Hippocampal formation (tissue), 2 donors: ENCODE data around the gene SMURF1.
"Not testable (repeated sequence)": the region's sequence is repeated elsewhere in the genome, so short reads cannot be mapped to it uniquely, and the experiment has no call there.

Experiments used
- DNase-seq, 2 donors: peaks; one replicate each; lab custom pipeline; 2025; lab: John Stamatoyannopoulos, UW

The SMURF1 gene

DNA sequence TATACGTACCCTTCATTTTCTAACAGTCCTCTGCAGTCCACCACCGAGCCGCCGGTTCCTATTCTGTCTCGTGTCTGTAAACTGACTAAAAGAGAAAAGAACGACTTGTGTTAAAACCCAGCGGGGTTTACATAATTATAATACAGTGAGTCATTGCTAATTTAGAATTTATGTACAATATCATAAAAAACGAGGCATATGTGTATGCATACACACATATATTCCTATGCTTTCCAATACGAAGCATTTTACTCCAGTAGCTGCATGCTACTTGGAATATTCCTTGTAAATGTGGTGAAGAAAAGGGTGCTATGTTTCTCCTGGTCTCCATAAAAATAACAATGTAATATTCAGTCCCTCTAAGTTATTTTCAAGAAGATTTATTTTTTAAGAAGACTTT, 89.1 kb downstream of the SMURF1 start:
- DNase-seq = no peak

DNA sequence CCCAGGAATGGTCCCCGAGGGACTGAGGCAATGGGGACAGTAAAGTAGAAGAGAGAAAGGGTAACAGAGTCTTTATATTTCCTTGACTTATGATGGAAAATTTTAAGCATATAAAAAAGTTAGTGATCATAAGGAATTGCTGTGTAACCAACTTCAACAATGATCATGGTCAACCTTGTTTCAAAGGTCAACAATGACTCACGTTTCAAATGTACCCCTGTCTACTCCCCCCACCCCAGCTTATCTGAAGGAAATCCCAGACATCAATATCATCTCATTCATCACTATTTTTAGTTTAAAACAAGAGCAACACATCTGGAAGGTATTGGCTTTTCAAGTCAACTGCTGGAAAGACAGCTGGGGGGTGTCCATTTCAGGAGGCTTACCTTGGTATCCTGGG, 92.9 kb downstream of the SMURF1 start:
- no peak for DNase-seq

DNA sequence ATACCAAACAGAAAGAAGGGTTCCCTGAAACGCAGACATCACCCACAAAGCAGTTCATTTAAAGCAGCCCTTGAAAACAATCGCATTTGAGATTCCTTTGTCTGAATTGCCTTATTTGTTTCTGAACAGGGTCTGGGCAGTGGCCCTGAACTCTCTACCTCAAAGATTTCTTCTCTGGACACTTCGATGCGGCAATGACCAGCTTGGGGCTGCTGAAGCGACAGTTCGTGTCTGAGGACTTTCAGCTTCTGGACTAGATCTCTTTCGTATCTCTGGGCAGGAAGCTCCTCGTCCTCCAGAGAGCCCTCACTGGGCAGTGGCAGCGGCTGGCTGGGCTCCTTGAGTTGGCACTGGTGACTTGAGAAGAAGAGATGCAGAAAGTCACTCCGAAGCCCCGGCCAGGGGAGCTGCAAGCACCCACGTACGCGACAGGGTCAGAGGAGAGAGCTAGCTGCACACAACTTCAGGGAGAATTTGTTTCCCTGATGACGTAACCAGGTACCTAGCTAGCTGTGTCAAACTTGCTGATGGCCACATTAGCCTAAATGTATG, 96.3 kb downstream of the SMURF1 start:
- DNase-seq = no peak

DNA sequence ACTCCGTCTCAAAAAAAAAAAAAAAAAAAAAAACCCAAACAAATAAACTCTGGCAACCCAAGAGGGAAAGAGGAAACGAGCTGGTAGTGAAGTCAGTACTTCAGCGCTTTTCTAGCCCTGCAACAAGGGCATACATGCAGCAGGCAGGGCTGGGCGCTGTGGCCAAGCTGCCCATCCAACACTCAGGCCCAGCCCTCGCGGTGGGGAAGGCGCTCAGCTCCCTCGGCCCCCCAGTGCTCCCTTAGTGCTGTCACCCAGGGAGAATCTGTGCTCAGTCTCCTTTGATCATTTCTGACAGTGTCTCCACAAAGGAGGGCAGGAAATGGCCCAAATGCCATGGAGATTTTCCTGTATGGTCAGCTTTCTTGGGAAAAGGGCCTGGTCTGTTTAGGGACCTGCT, 97.2 kb downstream of the SMURF1 start:
- no peak for DNase-seq

DNA sequence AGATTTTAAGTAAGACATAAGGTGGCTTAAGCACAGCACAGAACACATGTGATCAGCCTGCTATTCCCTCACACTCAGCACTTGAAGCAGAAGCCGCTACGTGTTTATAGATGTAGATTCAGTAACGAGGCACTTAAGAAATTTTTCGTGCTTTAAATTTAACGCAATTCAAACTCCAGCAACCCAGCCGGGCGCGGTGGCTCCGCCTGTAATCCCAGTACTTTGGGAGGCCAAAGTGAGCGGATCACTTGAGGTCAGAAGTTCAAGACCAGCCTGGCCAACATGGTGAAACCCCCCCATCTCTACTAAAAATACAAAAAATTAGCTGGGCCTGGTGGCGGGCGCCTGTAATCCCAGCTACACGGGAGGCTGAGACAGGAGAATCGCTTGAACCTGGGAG, 97.6 kb downstream of the SMURF1 start:
- DNase-seq = not testable (repeated sequence)

DNA sequence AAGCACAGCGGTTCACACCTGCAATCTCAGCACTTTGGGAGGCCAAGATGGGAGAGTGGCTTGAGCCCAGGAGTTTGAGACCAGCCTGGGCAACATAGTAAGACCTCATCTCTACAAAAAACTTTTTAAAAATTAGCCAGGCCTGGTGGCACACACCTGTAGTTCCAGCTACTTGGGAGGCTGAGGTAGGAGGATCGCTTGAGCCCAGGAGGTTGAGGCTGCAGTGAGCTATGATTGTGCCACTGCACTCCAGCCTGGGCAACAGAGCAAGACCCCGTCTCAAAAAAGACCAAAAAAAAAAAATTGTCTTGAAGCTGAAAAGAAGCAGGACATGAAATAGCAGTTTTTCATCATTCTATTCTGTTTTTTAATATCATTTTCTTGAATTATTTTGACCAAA, 99.0 kb downstream of the SMURF1 start:
- DNase-seq = not testable (repeated sequence)

DNA sequence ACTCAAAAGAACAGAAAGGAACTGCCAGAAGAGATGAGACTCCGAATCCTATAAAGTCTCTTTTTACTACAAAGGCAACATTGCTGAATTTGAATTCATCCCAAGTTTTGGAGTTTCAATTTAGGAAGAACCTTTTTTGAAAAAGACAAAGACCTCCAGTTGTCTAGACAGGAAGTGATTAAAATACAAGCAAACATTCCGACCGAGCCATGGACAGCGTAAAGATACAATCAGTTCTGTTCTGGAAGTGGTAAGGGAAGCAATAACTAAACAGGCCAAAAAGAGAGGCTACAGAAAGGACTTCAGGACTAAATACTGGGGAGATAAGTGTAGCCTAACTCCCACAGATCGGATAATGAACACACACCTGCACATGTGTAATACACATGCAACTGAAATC, 101.0 kb downstream of the SMURF1 start:
- no peak for DNase-seq

DNA sequence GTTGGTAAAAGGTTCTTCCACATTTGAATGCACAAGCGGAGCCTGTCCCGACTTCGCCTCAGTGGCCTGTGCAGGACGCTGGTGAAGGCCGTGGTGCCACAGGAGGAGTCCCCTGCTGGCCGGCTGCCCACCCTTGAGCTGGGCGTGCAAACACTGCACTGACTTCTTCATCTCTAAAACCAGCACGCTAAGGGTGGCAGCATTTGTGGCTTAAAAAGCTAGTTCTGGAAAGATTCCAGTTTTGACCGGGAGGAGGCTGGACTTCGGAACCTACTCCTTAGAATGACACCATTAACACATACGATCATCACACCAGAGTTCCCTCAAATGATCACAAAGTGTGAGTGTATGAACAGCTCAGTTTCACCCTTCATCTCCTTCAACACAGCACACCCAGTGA, 102.4 kb downstream of the SMURF1 start:
- no peak for DNase-seq

DNA sequence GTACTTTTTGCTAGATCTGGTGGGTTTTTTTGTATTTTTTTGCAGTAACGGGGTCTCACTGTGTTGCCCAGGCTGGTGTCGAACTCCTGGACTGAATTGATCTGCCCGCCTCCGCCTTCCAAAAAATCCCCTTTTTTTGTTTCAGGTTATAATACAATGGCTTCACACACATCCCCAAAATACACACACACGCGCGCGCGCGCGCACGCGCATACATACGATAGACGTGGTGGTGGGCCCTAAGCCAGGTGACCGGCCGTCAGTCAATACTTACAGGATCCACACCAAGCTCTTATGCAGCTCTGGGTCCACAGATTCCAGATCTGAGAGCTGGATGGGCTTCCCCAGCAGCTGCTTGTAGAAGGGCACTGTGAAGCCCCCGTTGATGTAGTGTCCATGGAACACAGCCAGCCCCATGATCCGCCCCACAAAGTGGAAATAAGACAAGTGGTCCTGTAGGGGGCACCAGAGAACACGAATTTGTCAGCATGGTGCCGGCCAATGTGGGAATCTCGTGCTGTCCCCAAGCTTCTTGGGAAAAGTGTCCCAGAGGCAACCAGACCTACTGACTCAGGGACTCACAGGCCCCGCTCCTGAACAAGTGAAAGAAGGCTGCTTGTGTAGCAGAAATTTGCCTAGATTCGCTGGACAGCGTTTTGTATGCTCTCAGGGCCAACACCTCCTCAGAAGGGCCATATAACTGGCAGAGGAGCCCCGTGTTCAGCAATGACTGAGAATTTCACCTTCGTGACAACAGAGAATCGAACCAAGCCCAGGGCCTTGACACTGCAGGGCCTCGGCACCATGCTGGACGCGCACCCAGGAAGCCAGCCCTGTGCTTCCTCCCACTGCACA, 103.6 kb downstream of the SMURF1 start:
- DNase-seq = peak; percentile 62 to 73

DNA sequence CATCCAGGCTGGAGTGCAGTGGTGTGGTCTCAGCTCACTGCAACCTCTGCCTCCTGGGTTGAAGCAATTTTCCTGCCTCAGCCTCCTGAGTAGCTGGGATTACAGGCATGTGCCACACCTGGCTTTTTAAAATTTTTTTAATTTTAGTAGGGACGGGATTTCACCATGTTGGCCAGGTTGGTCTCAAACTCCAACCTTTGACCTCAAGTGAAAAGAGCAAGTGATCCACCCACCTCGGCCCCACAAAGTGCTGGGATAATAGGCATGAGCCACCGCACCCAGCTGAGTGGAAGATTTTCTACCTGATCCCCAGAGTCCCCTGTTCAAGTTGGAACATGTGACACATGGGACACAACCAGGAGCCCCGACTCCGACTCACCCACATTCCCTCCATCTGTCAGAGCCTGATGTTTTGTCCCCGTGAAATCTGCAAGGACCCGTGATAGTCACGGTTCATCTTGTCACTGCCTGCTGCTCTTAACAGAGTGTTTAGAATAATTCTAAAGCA, 104.5 kb downstream of the SMURF1 start:
- no peak for DNase-seq

DNA sequence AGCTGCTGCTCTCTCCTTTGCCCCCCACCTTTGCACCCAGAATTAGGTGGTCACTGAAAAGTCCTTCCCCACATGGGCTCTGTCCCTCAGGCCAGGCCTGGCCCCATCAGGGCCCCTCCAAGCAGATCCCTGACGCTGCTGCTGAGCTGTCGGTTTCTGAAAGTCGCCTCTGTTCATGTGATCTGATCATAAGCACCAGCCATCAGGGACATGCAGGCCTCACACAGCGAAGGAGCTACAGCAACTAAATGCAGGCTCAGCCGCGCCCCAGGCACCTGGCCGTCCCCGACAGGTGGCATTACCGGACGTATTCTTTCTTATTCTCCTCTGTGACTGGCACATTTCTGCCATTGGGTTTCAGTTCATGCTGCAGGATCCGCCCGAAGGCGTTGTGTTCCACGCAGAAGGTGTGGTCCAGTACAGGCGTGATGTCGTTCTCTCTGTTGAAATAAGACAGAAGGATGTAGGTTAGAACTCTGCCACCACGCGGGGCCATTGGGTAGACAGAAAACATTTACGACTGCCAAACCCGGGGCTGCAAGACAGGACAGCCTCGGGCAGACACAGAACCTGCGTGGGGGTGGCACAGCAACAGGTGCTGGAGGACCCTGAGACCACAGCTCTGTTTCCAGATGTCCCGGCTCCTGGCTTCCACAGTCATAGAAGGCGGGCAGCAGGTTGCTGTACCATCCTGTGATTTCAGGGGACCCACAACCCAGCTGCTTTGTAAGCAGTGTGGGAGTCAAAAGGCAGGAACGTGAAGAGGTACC, 105.6 kb downstream of the SMURF1 start:
- DNase-seq = no peak

DNA sequence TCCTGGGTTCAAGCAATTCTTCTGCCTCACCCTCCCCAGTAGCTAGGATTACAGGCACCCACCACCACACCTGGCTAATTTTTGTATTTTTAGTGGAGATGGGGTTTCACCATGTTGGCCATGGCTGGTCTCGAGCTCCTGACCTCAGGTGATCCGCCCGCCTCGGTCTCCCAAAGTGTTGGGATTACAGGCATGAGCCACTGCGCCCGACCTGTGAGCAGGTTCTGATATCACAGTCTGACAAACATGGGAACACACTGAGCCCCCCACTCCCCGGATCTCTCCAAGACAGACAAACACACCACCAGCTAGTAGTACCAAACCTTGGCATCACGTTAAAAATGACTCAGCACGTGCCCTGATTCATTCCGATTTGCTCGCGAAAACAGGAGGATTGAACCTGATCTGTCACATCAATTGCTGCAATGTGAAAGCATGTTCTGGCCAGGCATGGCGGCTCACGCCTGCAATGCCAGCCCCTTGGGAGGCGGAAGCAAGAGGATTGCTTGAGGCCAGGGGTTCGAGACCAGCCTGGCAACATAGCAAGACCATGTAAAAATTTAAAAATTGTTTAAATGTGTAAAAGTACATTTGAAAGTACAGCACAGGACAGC, 106.5 kb downstream of the SMURF1 start:
- no peak for DNase-seq

DNA sequence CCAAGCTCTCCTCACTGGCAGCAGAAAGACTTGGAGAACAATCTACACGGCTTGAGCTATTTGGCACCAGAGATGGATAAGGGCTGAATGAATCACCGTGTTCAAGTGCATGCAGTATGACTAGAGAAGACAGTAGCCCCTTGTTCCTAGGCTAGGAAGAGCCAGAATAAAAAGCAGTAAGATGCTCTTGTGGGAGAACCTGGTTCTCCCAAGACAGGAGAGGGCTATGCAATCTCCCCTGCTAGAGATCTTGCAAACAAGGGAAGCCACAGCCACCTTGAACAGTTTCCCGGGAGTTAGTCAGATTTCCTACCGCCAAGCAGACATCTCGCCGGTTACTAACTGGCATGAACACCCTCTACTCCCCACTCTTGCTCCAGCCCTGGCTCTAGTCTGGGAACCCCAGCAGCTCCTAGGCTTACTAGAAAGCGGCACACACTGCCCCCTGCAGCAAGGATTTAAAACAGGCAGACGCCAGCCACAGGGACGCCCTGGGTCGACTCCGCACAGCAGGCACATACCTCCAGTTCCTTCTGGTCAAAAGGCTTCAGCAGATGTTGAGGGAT, 107.3 kb downstream of the SMURF1 start:
- peak; percentile 41 to 70 for DNase-seq

DNA sequence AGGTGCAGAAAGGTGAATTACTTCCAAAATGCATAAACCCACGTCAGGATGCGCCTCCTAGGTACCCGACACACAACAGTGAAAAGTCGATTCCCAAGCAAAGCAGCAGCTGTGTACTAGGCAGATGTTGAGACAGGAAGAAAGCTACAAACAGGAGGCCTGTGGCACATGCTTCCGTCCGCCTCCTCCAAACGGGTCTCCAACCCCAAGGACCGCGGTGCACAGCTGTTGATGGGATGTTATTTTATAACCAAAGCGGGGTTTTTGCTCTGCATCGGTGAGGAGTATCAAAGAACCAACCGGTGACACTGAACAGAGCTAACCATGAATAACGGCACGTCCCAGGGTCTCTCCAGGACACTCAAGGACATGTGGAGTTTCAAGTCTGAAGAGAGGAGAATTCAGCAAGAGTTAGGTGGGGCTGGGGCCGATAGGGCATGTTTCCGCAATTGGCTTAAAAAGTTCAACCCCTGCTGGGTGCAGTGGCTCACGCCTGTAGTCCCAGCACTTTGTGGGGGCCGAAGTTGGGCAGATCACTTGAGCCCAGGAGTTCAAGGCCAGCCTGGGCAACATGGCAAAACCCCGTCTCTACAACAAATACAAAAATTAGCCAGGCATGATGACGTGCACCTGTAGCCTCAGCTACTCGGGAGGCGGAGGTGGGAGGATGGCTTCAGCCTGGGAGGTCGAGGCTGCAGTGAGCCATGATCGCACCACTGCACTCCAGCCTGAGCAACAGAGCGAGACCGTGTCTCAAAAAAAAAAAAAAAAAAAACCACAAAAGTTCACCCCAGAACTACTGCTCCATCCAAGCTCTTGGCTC, 108.0 kb downstream of the SMURF1 start:
- no peak for DNase-seq

DNA sequence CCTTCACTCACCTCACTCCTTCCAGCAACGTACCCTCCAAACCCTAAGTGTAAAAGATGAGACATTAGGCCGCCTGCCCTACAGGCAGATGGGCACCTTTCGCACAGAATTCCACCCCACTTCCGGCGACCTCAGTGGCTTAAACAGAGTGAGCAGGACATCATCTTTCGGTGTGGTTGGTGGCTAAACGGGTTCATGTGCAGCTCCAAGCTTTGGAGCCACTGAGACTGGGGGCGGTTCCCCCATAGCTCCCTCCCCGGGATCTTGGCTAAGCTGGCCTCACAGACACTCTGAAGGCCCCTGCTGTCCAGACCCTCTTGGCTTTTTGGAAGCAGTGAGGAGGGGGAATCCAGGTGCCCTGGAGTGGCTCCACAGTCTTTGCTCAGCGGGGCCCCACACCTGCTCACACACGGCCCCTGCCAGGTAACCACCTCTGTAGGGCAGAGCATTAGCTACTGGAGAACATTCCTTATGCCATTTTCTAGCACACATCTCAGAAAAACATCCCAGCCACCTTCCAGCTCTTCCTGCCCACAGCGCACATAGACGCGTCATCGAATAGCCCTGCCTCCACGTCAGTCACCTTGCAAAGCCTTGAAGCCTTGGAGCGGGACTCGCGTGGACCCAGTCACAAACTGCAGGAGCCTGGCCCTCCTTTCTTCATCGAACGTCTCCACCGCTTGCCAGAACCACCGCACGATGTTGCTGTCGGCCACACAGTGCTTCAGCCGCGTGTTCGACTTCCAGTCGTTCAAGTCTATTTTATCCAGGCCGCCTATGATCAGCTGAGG, 108.8 kb downstream of the SMURF1 start:
- DNase-seq = no peak

DNA sequence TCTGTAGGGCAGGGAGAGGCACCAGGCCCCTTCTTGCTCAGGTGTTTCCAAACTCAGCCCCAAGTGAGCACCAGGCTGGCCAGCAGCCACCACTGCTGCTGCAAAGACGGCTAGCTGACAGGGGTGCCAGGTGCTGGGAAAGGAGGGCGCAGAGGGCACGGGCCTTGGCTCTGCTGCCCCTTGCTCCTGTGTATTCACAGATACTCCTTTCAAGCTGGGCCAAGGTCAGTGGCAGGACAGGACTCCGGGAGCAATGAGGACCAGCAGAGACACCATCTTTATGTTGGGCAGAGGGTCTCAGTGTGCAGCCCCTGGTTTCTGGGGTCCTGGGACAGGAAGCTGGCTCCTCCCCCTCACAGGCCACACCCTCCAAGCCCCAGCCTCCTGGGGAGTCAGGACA, 110.1 kb downstream of the SMURF1 start:
- no peak for DNase-seq

DNA sequence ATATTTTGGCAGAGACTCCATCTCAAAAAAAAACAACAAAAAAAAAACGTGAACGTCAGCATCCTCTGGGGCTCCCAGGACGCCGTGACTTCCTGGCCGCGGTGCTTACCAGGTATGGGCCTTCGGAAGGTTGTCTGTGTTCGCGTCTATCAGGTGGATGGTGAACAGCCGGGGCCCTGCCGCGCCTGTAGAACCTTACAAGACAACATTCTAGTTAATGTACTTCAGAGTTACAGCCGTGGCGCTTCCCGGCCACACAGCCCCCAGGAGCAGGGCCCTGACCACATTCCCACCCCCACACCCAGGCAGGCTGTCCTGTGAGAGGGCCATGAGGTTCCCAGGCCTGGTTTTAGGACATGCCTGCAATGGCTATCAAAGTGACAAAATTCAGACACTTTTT, 111.0 kb downstream of the SMURF1 start:
- DNase-seq = no peak

DNA sequence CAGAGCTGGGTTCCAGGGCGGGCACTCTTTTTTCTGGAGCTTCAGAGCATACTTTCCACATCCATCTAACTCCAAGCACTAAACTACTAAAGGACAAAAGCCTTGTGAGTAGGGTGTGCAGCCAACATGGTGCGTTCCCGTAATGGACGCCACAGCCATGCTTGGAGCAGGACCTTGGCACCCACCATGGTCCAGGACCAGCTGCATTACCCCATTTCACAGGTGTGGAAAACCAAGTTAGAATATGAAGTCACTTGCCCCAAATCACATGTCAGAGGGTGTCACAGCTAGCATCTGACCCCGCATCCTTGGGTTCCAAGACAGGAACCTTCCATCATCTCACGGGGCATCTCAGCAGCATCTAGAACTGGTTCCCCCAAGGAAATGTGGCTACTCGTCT, 112.4 kb downstream of the SMURF1 start:
- no peak for DNase-seq

DNA sequence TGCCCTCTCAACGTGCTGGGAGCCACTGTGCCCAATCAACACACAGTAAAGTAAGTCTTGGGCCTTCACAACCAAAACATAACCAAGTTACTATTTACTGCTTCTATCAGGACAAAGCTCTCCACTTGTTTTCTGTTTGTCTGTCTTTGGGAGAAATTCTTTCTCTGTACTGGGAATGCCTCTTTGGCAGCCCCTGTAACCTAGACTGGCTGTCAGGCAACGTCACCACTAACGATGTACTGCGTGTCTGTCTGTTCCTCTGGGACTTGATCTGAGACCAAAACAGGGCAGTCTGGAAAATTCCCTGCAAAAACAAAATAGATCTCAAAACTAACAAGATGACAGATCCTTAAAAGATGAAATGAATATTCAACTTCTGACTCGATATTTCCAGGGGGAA, 113.0 kb downstream of the SMURF1 start:
- DNase-seq = no peak

DNA sequence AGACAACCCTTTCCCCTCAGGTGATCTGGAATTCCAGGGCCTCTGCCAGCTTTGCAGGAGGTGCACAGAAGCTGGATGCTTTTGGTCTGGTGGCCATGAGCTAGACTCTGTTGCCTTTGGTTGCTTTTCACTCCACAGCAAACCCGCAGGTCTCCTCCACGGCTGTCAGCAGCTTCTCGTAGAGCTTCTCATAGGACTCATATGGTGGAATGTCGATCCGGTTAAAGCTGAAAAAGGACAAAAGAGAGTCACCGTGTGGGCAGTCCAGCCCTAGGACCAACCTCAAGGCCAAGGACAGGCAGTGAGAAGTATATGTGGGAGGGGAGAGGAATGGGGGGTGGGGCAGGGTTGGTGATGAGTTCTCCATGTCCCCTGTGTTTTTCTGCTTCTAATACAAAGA, 113.5 kb downstream of the SMURF1 start:
- DNase-seq = no peak
